Right hindlimb (tissue), 1 donor: ENCODE data around the gene RWDD1.

Experiments used
- DNase-seq: peaks from one replicate; pipeline ENCODE4 v3.0.0-alpha.2; 2018

Gene RWDD1

DNA sequence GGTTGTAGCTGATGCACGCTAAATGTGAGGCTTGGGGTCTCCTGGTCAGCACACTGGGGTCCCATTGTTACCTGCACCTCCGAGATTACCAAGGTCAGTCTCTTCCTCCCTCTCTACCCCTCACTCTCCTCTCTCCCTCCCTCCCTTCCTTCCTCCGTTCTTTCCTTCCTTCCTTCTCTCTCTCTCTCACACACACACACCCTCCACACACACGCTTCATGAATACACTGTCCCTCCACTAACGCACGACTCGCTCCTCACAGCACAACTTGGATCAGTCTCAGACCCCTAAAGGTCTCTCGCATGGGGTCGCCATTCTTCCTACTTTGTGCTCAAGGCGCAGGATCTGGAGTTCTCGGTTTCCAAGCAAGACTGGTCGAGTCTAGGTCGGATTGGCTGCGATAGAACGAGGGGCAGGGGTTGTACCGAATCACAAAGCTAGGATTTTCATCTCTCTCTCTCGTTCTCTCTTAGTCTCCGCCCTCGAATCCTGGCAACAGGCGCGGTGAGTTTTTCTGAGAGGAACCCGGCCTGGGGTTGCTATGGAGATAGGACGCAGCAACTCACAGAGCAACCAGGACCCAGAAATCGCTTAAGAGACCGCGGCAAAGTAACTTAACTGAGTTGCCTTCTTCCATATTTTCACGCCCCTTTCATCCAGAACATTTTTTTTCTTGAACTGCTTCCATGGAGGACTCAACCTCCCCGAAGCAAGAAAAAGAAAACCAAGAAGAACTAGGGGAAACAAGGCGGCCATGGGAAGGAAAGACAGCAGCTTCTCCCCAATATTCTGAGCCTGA lies 44.8 kb downstream of the RWDD1 start, which contains the start of gene RSPH4A:
TSS of gene RSPH4A (plus strand) at position 543 of the 800 bp plus-strand sequence. CDS start at position 688, 145 bp downstream.
- DNase-seq: peak; percentile 97

- peak; percentile 50 for DNase-seq
These were observed 45.4 kb downstream of the RWDD1 start for GRCh38 chr6:116616737-116617053.

- DNase-seq: no peak
These were observed 52.9 kb downstream of the RWDD1 start for GRCh38 chr6:116624036-116624805.

DNA sequence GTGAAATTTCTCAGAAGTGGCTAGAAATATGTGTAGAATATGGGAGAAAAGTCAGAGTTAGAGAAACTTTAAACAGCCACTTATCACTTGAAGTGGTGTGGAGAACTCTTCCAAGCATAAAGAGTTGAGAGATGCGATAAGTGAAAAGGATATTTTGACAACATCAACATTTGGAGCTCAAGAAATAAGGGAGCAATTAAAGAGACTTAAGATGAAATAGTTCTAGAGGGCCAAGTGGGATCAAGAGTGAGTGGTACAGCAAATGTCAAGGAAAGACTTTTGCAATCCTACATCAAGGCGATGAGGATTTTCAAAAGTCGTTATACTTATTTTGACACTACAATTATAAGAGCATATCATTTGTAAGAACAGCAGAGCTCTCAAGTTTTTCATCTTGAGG lies 54.6 kb downstream of the RWDD1 start:
- DNase-seq: no peak

DNA sequence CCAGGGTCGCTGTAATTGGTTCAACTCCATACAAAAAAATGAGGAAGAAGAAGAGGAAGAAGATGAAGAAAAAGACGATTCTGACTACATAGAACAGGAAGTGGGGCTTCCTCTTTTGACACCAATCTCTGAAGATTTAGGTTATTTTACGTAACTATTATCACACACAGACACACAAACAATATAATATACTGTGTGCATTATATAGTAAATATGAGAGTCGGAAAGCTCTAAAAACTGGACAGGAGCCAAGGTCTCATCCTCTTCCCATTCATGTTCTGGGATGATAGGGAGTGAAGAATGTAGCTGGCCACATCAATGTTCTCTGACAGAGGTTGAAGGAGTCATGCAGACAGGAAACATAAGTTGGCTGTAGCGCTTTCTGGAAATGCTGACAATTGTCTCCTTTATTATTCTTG lies 58.3 kb downstream of the RWDD1 start:
- DNase-seq: no peak

GRCh38 chr6:116631379-116631990 lies 60.2 kb downstream of the RWDD1 start:
- DNase-seq: no peak

- DNase-seq: no peak
These were observed 62.4 kb downstream of the RWDD1 start for GRCh38 chr6:116633685-116634084.
